NOMO-1 treated with DMSO at 0.1 percent for 48 hours (cell line): ENCODE measurements around the gene HMGCS1.
A peak's percentile ranks its signal among the peaks of the same experiment; 100 is the strongest.
"Not testable (repeated sequence)": the region's sequence is repeated elsewhere in the genome, so short reads cannot be mapped to it uniquely, and the experiment has no call there.

Experiments
- DNase-seq: peaks from one replicate; lab custom pipeline; 2025; ENCODE audit not compliant: unreplicated experiment; lab: John Stamatoyannopoulos, UW

HMGCS1 gene

GRCh38 chr5:43312699-43313034 lies 545 bp downstream of the HMGCS1 start:
- peak; percentile 86 for DNase-seq

GRCh38 chr5:43312076-43312661 lies 1.0 kb downstream of the HMGCS1 start:
- DNase-seq, result no peak

DNA sequence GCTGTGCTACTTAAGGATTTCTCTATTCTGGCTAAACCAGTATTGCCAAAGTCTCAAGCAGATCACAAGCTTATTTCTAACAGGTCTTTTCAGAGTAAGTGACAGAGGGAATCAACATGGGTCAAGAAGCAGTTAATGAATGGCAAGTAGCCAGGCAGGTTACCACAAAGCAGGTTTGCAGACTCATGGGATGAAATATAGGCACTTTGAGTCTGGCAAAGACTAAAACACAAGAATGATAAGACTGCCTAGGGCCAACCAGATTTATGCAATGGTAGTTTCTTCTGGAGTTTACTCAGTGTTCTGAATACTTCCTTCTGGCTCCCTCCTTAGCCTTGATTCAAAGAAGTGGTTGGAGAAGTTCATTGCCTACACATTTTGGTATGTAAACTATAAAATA lies 3.6 kb downstream of the HMGCS1 start:
- no peak for DNase-seq

- no peak for DNase-seq
Observed at GRCh38 chr5:43309122-43309521, 4.1 kb downstream of the HMGCS1 start.

- DNase-seq, result not testable (repeated sequence)
Observed at GRCh38 chr5:43306954-43307353, 6.3 kb downstream of the HMGCS1 start.

GRCh38 chr5:43305948-43306565 lies 7.2 kb downstream of the HMGCS1 start:
- DNase-seq, result peak; percentile 89

DNA sequence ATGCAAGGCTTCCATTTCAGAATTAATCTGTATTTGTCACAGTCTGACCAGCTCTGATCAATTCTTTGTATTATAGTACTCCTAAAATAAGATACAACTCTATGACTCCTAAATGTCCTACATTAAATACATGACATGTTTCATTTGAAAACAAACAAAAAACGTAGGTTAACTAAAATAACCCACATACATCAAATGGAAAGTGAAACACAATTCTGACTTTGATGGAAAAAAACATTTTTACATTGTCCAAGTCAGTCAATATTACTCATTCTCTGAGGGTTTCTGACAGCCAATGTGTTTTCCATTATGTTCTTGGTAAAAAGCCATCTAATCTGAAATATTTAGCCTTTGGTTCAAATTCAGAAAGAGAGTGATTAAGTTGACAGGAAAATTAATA lies 8.7 kb downstream of the HMGCS1 start:
- no peak for DNase-seq

GRCh38 chr5:43303242-43303641 lies 10.0 kb downstream of the HMGCS1 start:
- no peak for DNase-seq

- DNase-seq, result no peak
Observed at GRCh38 chr5:43302481-43302880, 10.7 kb downstream of the HMGCS1 start.

- no peak for DNase-seq
Observed at GRCh38 chr5:43301653-43302091, 11.5 kb downstream of the HMGCS1 start.

- DNase-seq, result no peak
Observed at GRCh38 chr5:43300112-43300511, 13.1 kb downstream of the HMGCS1 start.

GRCh38 chr5:43298443-43298842 lies 14.8 kb downstream of the HMGCS1 start:
- no peak for DNase-seq

DNA sequence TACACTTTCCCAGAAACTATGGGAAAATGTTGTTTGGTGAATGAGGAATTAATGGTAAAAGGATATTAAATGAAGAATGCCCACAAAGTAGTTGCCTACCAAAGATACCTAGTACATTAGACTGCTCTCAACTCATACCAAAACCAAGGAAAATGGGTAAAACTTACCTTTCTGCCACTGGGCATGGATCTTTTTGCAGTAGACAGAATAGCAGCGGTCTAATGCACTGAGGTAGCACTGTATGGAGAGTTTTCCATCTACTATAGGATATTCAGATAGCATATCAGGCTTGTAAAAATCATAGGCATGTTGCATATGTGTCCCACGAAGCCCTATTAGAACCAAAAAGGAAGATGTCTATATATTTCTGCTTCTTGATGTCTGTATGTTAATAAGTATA lies 16.4 kb downstream of the HMGCS1 start:
- no peak for DNase-seq

DNA sequence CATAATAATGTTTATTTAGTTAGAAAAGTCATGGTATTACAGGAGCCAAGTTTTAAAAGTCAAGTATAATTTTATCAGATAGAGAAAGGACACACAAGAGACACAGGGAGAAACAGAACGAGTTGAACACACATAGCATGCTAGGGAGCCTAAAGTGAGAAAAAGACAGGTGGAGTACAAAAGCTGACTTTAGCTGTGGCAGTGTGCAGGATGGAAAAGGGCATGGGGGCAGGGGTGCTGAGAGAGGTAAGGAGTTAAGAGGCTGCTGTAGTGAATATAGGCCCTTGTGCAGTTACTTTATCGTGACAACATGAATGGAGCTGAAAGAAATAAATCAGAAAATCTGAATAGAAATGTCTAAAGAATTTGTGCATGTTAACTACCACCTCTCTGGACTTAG lies 18.0 kb downstream of the HMGCS1 start:
- no peak for DNase-seq

- DNase-seq, result no peak
Observed at GRCh38 chr5:43294226-43294625, 19.0 kb downstream of the HMGCS1 start.

GRCh38 chr5:43290726-43291125 lies 22.5 kb downstream of the HMGCS1 start:
- DNase-seq, result no peak

DNA sequence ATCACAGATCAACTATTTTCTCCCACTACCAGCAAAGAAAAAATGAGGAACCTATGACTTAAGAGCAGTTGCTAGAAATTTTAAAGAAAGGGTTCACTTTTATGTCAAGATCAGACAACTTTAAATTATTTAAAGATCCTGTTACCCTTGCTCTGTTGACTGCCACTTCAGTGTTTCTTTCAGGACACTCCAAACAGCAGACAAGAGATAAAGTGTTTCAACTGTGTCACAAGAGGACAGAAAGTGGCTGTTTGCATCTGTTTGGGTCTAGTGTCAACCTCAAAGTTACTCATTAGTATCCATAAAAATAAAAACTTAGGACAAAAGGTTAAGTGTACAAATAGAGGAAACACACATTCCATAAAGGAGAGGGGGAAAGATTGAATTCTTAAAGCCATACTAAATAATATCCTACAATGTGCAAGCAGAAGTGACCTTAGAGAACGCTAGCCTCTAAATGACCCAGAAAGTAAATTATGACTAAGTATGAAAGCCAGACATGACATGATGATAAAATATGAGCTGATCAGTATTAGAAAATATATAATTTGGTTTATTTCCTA lies 24.9 kb downstream of the HMGCS1 start:
- DNase-seq, result no peak

- DNase-seq, result no peak
Observed at GRCh38 chr5:43287493-43287892, 25.7 kb downstream of the HMGCS1 start.

GRCh38 chr5:43286623-43287022 lies 26.6 kb downstream of the HMGCS1 start:
- DNase-seq, result no peak

DNA sequence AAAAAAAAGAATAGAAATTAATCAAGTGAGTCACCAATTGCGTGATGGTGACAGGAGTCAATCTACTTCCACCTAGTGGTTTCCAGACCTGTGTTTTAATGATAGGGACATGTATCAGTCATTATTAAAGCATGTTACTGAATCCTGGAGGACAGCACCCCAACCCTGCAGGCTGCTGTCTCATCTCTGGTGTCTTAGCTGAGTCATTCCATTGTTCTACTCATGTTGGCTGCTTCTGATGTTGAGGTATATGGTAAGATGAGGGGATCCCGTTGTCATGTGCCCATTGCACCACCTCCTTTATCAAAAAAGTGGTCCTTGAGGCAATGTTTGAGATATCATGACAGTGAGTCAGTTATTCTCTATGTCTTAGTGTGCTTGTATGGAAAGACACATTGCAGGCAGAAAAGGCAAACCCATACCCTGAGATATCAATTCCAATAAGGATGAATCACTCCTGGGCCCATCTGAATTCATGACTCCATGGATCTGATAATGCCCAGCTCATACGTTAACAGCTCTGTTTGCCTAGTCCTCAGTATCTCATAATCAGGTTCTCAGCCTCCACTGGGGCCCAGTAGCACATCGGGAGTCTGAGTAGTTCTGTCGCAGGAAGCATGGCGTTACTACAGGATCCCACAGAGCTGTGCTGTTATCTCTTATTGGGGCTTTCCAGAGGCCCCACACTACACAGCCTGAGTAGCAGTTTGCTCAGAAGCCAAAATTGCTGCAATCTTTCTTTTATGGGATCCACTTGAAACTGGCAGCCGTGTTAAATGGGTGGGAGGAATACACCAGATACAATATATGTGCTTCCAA lies 31.2 kb downstream of the HMGCS1 start:
- DNase-seq, result no peak

- no peak for DNase-seq
Observed at GRCh38 chr5:43279548-43280274, 33.5 kb downstream of the HMGCS1 start.
